ENCODE results near the gene PTPN1. TPM values are rescaled to one million over a fixed set of nuclear protein-coding genes. Genes with fewer than 3 reads are reported as not detected.

Gene PTPN1
- total and polyA plus RNA-seq, 2 of the 4 experiments (the other 2 are of a cell fraction), result 31.7 to 37.4 TPM

DNA sequence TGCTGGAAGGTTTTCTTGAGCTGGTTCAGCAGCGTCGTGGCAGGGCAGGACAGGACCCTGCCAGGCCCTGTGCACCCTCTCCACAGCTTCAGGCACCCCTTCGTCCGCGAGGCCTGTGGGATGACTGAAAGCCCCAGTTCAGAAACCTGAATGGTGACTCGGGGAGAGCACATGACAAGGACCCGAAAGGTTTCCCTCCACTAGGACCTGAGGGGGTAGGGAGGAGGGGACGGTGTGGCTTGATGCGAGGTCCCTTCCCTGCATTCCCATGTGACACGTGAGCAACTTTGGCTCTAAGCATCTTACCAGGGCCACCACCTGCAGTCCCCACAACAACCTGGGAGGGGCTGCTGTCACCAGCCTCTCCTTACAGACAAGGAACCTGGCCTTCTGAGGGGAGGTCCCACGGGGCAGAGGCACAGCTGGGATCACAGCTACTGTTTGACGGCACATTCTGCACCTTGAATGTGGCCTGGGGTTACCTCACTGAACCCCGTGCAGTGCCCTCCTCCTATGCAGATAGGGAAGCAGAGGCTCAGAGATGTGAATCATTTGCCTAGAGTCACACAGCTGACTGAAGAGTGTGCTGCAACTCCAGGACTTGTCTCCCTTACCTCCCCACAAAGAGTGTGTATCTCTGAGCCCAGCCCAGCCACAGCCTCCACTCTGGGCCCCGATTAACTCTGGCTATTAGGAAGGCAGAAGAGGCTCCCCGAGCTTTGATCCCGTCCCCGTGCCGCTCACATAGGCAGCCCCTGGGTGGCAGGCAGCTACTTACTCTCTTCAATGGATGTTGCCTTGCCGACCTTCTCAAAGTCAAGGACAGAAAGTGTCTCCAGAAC, 84.6 kb downstream of the PTPN1 start:
- H2BK20ac ChIP-seq (ENCODE audit: low read depth, low read length), result no peak overlapping the region
- no peaks in the 10 kb centered on the region for H3K27me3 ChIP-seq (ENCODE audit: control insufficient read depth, insufficient read depth, low read length)
- WGBS, 2 experiments (ENCODE audit: extremely low coverage in 2 of 2, insufficient read length in 1 of 2), result 81% methylated on average over 4 of the region's 19 CpGs; no CpG with 5 or more reads in 1 of the 2 experiments
- no peak overlapping the region for H3K27ac ChIP-seq (ENCODE audit: insufficient read depth, low read length)
- peak overlapping the region; percentile 11 for H2AFZ ChIP-seq (replicated peaks; ENCODE audit: low read length, poor library complexity)
- CTCF ChIA-PET, result interaction anchor here (0.6 kb wide), 1 partner anchor 409 kb away, joined by 3 read pairs; no protein-coding TSS in a partner anchor
- H3K14ac ChIP-seq (replicated peaks; ENCODE audit: low read depth, low read length), result 0 out of 2 replicates have a peak overlapping the region, but pooled peaks have one; percentile 21
- dilution Hi-C loops (cut with HindIII; ENCODE audit: low sequenced_read_pairs, unreplicated experiment), result no loop called here
- TF ChIP-seq MAZ (IDR thresholded peaks at IDR 0.05; ENCODE audit: borderline replicate concordance, low read depth, low read length) (no peak), FOS (IDR thresholded peaks at IDR 0.05; ENCODE audit: low read depth, low read length) (no peak), BHLHE40 (IDR thresholded peaks at IDR 0.05; ENCODE audit: low read depth, low read length) (no peak), SMC3 (IDR thresholded peaks at IDR 0.05; ENCODE audit: low read depth, low read length) (no peak), RAD21 (IDR thresholded peaks at IDR 0.05; ENCODE audit: low read length) (no peak)
- TF ChIP-seq, protein P1, sequence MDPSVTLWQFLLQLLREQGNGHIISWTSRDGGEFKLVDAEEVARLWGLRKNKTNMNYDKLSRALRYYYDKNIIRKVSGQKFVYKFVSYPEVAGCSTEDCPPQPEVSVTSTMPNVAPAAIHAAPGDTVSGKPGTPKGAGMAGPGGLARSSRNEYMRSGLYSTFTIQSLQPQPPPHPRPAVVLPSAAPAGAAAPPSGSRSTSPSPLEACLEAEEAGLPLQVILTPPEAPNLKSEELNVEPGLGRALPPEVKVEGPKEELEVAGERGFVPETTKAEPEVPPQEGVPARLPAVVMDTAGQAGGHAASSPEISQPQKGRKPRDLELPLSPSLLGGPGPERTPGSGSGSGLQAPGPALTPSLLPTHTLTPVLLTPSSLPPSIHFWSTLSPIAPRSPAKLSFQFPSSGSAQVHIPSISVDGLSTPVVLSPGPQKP (IDR thresholded peaks at IDR 0.05; ENCODE audit: borderline replicate concordance, low read depth, low read length), result no peak
- TF ChIP-seq, protein P2, sequence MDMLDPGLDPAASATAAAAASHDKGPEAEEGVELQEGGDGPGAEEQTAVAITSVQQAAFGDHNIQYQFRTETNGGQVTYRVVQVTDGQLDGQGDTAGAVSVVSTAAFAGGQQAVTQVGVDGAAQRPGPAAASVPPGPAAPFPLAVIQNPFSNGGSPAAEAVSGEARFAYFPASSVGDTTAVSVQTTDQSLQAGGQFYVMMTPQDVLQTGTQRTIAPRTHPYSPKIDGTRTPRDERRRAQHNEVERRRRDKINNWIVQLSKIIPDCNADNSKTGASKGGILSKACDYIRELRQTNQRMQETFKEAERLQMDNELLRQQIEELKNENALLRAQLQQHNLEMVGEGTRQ (IDR thresholded peaks at IDR 0.05; ENCODE audit: low read depth, low read length), result no peak
- no peak overlapping the region for H3K56ac ChIP-seq (ENCODE audit: extremely low read depth, insufficient read depth, low read length)
- H3K23ac ChIP-seq (ENCODE audit: low read depth, low read length), result peak overlapping the region; percentile 16; the same call in 1 of the 2 replicates
- H3K79me1 ChIP-seq (ENCODE audit: low read depth in 1 of 2, low read length in 2 of 2), result peaks cover 0 to 5% of the 10 kb centered on the region in 2 experiments; a peak in 1 of 4 replicates
- H3K9me1 ChIP-seq (ENCODE audit: insufficient read depth, low read length), result peaks cover 15% of the 10 kb centered on the region; the same call in 1 of the 2 replicates
- peak overlapping the region in 1 of 2 experiments; percentile 9; a peak in 1 of 4 replicates for H4K8ac ChIP-seq (ENCODE audit: low read depth in 2 of 2, low read length in 2 of 2)
- no peak for DNase-seq
- no peak overlapping the region for H3K4me2 ChIP-seq (ENCODE audit: low read depth, low read length)
- H2BK120ac ChIP-seq (ENCODE audit: low read depth, low read length), result 0 out of 2 replicates have a peak overlapping the region, but pooled peaks have one; percentile 10
- no peak overlapping the region for H3K18ac ChIP-seq (ENCODE audit: low read depth, low read length)
- H4K20me1 ChIP-seq (ENCODE audit: insufficient read depth, low read length), result peaks cover 4% of the 10 kb centered on the region; the same call in 1 of the 2 replicates
- H3K4ac ChIP-seq (ENCODE audit: low read depth, low read length), result peak overlapping the region; percentile 29; the same call in 1 of the 2 replicates
- BruUV-seq (replicated peaks), result no TSS peak
- no peak overlapping the region; the same call in 1 of the 2 replicates for H4K5ac ChIP-seq (ENCODE audit: low read depth, low read length)
- peak overlapping the region; percentile 73 for H2AK5ac ChIP-seq (ENCODE audit: low read depth, low read length)
- peak overlapping the region; percentile 42 for H2AK9ac ChIP-seq (replicated peaks; ENCODE audit: low read depth, low read length, poor library complexity)
- H3K4me3 ChIP-seq (ENCODE audit: insufficient read depth, low read depth, low read length), result no peak overlapping the region
- intact Hi-C loops (cut with micrococcal nuclease), result no loop called here
- in situ Hi-C loops (cut with MboI; ENCODE audit: low sequenced_read_pairs), result no loop called here
- no peak overlapping the region for H4K91ac ChIP-seq (ENCODE audit: insufficient read depth, low read depth, low read length)
- ATAC-seq (ENCODE audit: low read depth), result peak; percentile 21
- H3K4me1 ChIP-seq (ENCODE audit: control insufficient read depth, insufficient read depth, low read length), result peaks cover 10% of the 10 kb centered on the region; the same call in 1 of the 2 replicates
- POLR2A ChIA-PET (ENCODE audit: unreplicated experiment), result interaction anchor here (0.5 kb wide), 1 partner anchor 107 kb away, joined by 5 read pairs; no protein-coding TSS in a partner anchor
- H2BK15ac ChIP-seq (ENCODE audit: low read depth, low read length), result peak overlapping the region; percentile 21; the same call in 1 of the 3 replicates
- H3K36me3 ChIP-seq (ENCODE audit: control insufficient read depth, insufficient read depth, low read length), result peaks cover 18% of the 10 kb centered on the region
- H2BK5ac ChIP-seq (ENCODE audit: low read depth, low read length, poor library complexity, severe bottlenecking), result no peak overlapping the region
- no peak overlapping the region for H3K9ac ChIP-seq (ENCODE audit: low read depth, low read length)
- H3K9me3 ChIP-seq (ENCODE audit: control insufficient read depth, insufficient read depth, low read length), result no peaks in the 10 kb centered on the region
